ENCODE data around the gene ATOH8. TPM values are rescaled to one million over a fixed set of nuclear protein-coding genes. Genes with fewer than 3 reads are reported as not detected.
A peak's percentile ranks its signal among the peaks of the same experiment; 100 is the strongest.

Gene ATOH8
- total RNA-seq, 2 experiments from 2014 or later = 0.12 to 0.40 TPM

DNA sequence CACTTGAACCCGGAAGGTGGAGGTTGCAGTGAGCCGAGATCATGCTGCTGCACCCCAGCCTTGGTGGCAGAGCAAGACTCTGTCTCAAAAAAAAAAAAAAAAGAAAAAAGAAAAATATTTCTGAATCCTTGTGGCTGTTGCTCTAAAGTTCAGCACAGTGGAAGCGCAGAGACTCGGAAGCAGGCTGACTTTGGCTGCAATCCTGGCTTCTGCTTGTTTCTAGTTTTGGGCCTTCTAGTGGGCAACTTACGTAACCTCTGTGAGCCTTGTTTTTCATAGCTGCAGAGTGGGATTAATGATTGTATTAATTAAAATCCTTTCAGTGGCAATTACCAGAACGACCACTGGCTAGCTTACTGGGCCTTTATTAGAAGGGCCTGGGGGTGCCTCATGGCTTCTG, 31.3 kb upstream of the ATOH8 start:
- Mint-ChIP-seq H3K27me3 (peaks cover 23% of the 10 kb centered on the region), H3K9me3 (ENCODE audit: low read depth) (no peaks in the 10 kb centered on the region), H3K36me3 (no peaks in the 10 kb centered on the region), H3K4me3 (no peak overlapping the region), H3K27ac (no peak overlapping the region), H3K4me1 (no peaks in the 10 kb centered on the region)
- ATAC-seq (no peak), DNase-seq (no peak)
- CTCF ChIA-PET = interaction anchor here (1.9 kb wide), 1 partner anchor 92 kb away, joined by 7 read pairs; no protein-coding TSS in a partner anchor

- DNase-seq = no peak
- H3K36me3 Mint-ChIP-seq = no peaks in the 10 kb centered on the region
- H3K27ac Mint-ChIP-seq = no peak overlapping the region
- H3K4me1 Mint-ChIP-seq = no peaks in the 10 kb centered on the region
- H3K4me3 Mint-ChIP-seq = no peak overlapping the region
- ATAC-seq = no peak
- peaks cover 29% of the 10 kb centered on the region for H3K27me3 Mint-ChIP-seq
- CTCF ChIA-PET = interaction anchor here (0.7 to 2.2 kb wide), 6 partner anchors 12 to 93 kb away, joined by 4 to 9 read pairs (median 7); no protein-coding TSS in a partner anchor
- H3K9me3 Mint-ChIP-seq (ENCODE audit: low read depth) = no peaks in the 10 kb centered on the region
These were observed 30.0 kb upstream of the ATOH8 start for GRCh38 chr2:85723707-85724360.

DNA sequence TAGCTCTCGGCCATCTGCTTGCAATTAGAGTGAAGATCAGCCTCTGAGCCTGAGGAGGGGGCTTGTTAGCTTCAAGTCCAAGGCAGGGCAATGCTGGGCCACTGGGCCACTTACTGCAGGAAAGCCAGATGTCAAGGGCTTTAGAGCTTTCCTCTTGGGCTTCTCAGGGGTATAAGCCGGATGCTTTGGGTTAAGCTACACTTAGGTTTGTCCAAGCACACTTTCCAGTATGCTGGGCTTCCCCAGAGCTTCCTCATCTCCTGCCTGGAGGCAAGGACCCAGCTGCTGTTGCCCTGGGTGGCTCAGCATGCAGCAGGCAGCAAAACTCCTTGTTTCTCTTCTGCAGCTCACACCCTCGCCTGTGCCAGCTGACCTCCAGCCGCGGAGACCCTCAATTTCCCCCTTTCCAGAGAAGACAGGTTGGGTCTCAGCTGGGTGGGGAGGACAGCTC, 29.0 kb upstream of the ATOH8 start:
- Mint-ChIP-seq H3K36me3 (no peaks in the 10 kb centered on the region), H3K4me3 (no peak overlapping the region), H3K27me3 (peaks cover 38% of the 10 kb centered on the region), H3K27ac (no peak overlapping the region), H3K9me3 (ENCODE audit: low read depth) (no peaks in the 10 kb centered on the region), H3K4me1 (peaks cover 8% of the 10 kb centered on the region)
- ATAC-seq (no peak), DNase-seq (no peak)
- CTCF ChIA-PET = interaction anchor here (0.7 to 2.2 kb wide), 10 partner anchors 10 to 103 kb away, joined by 3 to 9 read pairs (median 6); no protein-coding TSS in a partner anchor

- Mint-ChIP-seq H3K4me1 (peaks cover 9% of the 10 kb centered on the region), H3K27me3 (peaks cover 35% of the 10 kb centered on the region), H3K9me3 (ENCODE audit: low read depth) (no peaks in the 10 kb centered on the region), H3K27ac (no peak overlapping the region), H3K36me3 (no peaks in the 10 kb centered on the region), H3K4me3 (no peak overlapping the region)
- DNase-seq (no peak), ATAC-seq (no peak)
- CTCF ChIA-PET = interaction anchor here (0.7 to 2.2 kb wide), 10 partner anchors 10 to 102 kb away, joined by 3 to 9 read pairs (median 6); no protein-coding TSS in a partner anchor
These were observed 28.3 kb upstream of the ATOH8 start for GRCh38 chr2:85725451-85725850.

DNA sequence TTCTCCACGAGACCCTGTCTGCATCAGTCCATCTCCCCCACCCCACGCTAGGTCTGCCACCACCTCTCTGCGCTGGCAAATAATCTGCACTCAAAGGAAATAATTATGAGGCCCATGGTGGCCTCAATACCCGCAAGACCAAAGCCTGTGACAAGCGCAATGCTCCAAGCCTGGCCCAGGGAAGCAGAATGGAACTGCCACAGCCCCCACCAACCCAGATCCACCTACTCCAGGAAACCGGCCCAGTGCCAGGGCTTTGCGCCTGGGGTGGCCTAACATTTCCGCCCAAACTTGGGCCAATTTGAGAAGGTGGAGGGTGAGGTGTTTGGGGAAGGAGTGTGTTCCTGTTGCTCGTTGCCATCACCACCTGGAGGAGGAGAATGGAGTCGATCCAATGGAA, 26.0 kb upstream of the ATOH8 start:
- peaks cover 9% of the 10 kb centered on the region for H3K4me1 Mint-ChIP-seq
- DNase-seq (no peak), ATAC-seq (no peak)
- H3K9me3 Mint-ChIP-seq (ENCODE audit: low read depth) = no peaks in the 10 kb centered on the region
- no peaks in the 10 kb centered on the region for H3K36me3 Mint-ChIP-seq
- H3K27me3 Mint-ChIP-seq = peaks cover 39% of the 10 kb centered on the region
- no peak overlapping the region for H3K4me3 Mint-ChIP-seq
- CTCF ChIA-PET = interaction anchor here (1.1 kb wide), 2 partner anchors 85 to 88 kb away, joined by 4 to 5 read pairs; no protein-coding TSS in a partner anchor
- no peak overlapping the region for H3K27ac Mint-ChIP-seq

DNA sequence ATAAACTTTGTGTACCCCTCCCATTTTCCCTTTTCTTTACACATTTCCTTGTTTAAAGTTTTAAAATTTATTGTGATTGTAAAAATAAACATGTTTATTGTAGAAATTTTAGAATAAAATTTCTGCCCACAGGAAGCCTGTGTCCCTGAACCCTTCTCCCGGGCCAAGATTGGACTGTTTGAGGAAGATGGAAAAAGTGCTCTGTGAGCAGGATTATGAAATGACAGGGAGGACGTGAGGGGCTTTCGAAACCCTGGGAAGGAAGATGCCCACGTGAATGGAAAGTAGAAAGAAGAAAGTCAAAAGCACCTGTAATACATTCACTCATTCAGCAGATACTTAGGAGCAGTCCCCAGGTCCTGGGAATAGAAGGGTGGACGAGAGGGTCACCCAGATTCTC, 25.4 kb upstream of the ATOH8 start:
- CTCF ChIA-PET = interaction anchor here (0.6 to 2.5 kb wide), 43 partner anchors 9 to 378 kb away, joined by 3 to 93 read pairs (median 5); partner anchors contain the start of genes ATOH8 and ST3GAL5
- no peak overlapping the region for H3K4me3 Mint-ChIP-seq
- no peak overlapping the region for H3K27ac Mint-ChIP-seq
- ATAC-seq (no peak), DNase-seq (no peak)
- peaks cover 39% of the 10 kb centered on the region for H3K27me3 Mint-ChIP-seq
- H3K4me1 Mint-ChIP-seq = peaks cover 9% of the 10 kb centered on the region
- H3K9me3 Mint-ChIP-seq (ENCODE audit: low read depth) = no peaks in the 10 kb centered on the region
- no peaks in the 10 kb centered on the region for H3K36me3 Mint-ChIP-seq

DNA sequence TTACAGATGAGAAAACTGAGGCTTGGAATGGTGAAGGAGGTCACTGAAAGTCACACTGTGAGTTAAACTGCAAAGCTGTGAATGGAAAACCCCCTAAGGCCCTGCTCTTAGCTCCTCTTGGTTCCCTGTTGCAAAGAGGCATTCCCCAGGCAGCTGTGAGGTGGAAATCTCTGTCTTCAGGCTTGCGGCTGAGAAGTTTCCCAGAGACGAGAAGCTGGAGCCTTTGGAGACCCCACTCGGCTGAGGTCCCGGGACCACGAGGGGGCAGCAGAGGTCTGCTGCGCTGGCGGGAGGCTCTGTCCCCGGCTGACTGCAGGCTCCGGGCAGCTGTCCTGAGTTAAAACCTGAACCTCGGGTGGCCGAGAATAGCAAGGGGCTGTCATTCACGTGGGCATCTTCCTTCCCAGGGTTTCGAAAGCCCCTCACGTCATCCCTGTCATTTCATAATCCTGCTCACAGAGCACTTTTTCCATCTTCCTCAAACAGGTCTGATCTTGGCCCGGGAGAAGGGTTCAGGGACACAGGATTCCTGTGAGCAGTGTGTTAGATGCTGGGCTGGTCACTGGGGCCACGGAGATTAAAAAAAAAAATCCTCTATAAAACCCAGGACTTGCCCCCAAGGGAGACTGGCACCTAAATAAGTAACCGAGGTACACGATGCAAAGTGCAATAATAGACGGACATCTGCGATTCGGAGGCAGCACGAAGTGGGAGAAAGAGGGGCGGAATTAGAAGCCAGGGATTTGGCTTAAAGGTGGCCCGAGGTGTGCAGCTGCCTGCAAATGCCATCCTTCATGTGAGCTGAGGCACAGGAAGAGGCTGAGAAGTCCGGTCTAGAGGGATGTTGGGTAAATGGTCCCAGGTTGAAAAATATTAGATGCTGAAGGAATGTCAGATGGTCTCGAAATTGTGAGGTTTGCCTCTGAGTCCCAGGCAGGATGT, 24.6 kb upstream of the ATOH8 start:
- H3K36me3 Mint-ChIP-seq = no peaks in the 10 kb centered on the region
- no peak overlapping the region for H3K27ac Mint-ChIP-seq
- ATAC-seq = peak; percentile 93
- H3K4me1 Mint-ChIP-seq = peaks cover 9% of the 10 kb centered on the region
- DNase-seq = peak; percentile 81
- no peak overlapping the region for H3K4me3 Mint-ChIP-seq
- H3K27me3 Mint-ChIP-seq = peaks cover 41% of the 10 kb centered on the region
- CTCF ChIA-PET = interaction anchor here (0.6 to 2.5 kb wide), 52 partner anchors 8 to 727 kb away, joined by 3 to 93 read pairs (median 4); partner anchors contain the start of genes ATOH8 and ST3GAL5
- no peaks in the 10 kb centered on the region for H3K9me3 Mint-ChIP-seq (ENCODE audit: low read depth)

DNA sequence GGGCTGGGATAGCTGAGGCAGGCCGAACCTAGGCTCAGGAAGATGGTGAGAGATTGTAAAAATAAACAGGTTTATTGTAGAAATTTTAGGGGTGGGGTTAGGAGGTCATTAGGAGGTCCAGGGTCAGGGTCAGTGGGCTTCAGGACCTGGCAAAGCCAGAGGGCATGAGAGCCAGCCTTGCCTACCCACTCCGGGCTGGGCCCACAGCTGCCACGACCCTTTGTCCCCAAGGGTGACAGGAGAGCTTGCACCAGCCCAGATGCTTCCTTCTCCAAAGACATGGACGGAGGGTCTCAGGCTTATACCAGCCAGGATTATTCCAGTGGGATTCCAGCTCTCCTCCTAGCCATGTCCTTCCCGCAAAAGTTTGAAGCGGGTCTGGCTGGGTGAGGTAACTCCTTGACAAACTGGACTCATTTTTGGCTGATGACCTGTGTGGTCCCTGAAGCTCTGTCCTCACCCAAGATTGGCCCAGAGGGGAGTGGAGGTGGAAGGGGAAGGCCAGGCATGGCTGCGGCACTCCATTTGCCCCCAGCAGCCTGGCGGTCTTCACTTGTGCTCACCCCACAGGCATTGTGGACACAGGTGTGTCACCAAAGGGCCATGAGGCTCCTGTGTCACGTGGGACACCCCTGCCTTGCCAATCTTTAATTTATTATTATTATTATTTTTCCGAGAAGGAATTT, 23.8 kb upstream of the ATOH8 start:
- Mint-ChIP-seq H3K27ac (no peak overlapping the region), H3K27me3 (peaks cover 38% of the 10 kb centered on the region), H3K36me3 (no peaks in the 10 kb centered on the region), H3K9me3 (ENCODE audit: low read depth) (no peaks in the 10 kb centered on the region), H3K4me1 (peaks cover 9% of the 10 kb centered on the region), H3K4me3 (no peak overlapping the region)
- DNase-seq (no peak), ATAC-seq (no peak)
- CTCF ChIA-PET = interaction anchor here (0.6 to 2.5 kb wide), 16 partner anchors 10 to 726 kb away, joined by 3 to 93 read pairs (median 10); partner anchors contain the start of gene ATOH8

DNA sequence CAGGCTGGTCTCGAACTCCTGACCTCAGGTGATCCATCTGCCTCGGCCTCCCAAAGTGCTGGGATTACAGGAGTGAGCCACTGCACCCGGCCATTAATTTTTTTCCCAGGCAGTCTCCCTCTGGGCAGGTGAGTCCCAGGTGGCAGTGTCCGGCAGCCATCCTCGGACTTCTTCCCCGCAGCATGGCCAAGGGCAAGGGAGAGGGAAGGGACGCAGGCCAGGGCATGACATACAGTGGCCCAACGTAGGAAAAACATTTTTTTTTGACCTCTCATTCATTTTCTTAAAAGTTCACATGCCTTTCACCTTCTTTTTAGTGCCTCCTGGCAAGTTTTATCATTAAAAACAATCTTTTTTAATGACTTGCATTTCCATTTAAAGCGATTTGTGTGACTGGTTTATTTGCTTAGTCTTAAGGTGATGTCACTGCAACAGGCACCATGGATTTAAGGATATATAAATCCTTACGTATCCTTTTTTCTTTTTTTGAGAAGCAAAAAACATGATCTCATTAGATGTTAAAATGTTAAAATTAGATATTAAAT, 23.0 kb upstream of the ATOH8 start:
- Mint-ChIP-seq H3K36me3 (no peaks in the 10 kb centered on the region), H3K4me1 (peaks cover 9% of the 10 kb centered on the region), H3K9me3 (ENCODE audit: low read depth) (no peaks in the 10 kb centered on the region), H3K27me3 (peaks cover 39% of the 10 kb centered on the region), H3K27ac (no peak overlapping the region), H3K4me3 (no peak overlapping the region)
- no peak for DNase-seq
- ATAC-seq = no peak
- CTCF ChIA-PET = interaction anchor here (2.2 to 2.5 kb wide), 4 partner anchors 10 to 153 kb away, joined by 6 to 93 read pairs (median 18); no protein-coding TSS in a partner anchor

DNA sequence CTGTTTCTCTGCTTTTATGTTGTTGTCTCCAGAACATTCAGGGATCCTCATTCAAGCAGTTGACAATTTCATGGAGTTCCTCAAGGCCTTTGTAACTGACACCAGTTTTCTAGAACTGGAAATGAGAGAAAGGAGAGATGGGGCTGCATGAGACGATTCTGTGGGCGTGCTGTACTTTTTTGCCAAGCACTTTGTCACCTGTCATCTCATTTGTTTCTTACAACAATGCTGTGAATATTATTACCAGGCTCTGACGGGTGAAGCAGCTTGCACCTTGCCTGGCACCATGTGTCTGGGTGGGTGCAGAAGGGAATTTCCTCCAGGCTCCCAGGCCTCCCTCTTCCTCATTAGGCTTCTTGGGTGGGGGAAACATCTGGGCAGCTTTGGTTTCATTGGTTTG, 22.2 kb upstream of the ATOH8 start:
- H3K27me3 Mint-ChIP-seq = peaks cover 44% of the 10 kb centered on the region
- CTCF ChIA-PET = interaction anchor here (0.7 to 3.1 kb wide), 4 partner anchors 17 to 94 kb away, joined by 3 to 12 read pairs (median 3); no protein-coding TSS in a partner anchor

DNA sequence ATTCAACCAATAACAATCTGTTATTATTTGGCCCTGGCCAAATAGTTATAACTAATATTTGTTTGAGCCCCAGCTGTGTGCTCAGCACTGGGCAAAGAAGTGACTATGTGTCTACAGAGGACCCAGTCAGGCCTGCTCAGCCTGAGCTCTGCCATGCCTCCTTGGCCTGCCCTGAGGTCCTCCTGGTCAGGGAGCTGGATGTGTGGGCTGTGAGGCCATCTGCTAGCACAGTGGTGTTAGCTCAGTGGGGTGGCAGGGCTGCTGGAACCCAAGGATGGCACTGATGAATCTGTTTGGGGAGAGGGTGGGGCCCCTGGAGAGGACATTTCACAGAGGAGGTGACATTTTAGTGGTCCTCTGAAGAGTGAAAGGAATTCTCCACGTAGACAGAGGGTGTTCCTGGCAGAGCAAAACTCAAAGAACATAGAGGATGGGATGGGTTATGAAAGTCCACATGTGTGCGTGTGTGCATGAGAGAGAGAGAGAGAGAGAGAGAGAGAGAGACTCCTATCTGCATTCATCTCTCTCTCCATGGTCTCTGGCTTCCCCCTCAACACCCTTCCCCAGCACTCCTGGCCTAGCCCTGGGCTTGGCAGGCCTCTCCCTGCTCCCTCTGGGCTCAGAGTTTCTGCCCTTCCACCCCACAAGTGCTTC, 21.2 kb upstream of the ATOH8 start:
- no peak for ATAC-seq
- peaks cover 9% of the 10 kb centered on the region for H3K4me1 Mint-ChIP-seq
- CTCF ChIA-PET = interaction anchor here (1.1 to 3.1 kb wide), 3 partner anchors 29 to 95 kb away, joined by 3 to 12 read pairs (median 3); no protein-coding TSS in a partner anchor
- no peak overlapping the region for H3K4me3 Mint-ChIP-seq
- peaks cover 47% of the 10 kb centered on the region for H3K27me3 Mint-ChIP-seq
- no peak overlapping the region for H3K27ac Mint-ChIP-seq
- H3K36me3 Mint-ChIP-seq = no peaks in the 10 kb centered on the region
- no peak for DNase-seq
- no peaks in the 10 kb centered on the region for H3K9me3 Mint-ChIP-seq (ENCODE audit: low read depth)

More for the DNA sequence above, 22.2 kb upstream of the ATOH8 start:
- Mint-ChIP-seq H3K4me1 (peaks cover 9% of the 10 kb centered on the region), H3K36me3 (no peaks in the 10 kb centered on the region), H3K9me3 (ENCODE audit: low read depth) (no peaks in the 10 kb centered on the region), H3K4me3 (no peak overlapping the region), H3K27ac (no peak overlapping the region)
- DNase-seq (no peak), ATAC-seq (no peak)
